Astrocyte (in vitro differentiated cells and primary cell): ENCODE data around the gene SYT5. TPM values are rescaled to one million over a fixed set of nuclear protein-coding genes. Genes with fewer than 3 reads are reported as not detected.

Source experiments
- DNase-seq: peaks from one replicate; pipeline ENCODE4 v3.0.0-alpha.2; 2010; ENCODE audit warnings: low read depth
- FAIRE-seq: peaks from 2 replicates; lab custom pipeline; 2011; peaks lifted over from hg19 to GRCh38; lab: Jason Lieb, UNC
- H2AFZ ChIP-seq: 2 replicates; pipeline ENCODE4 v1.6.0; 2012; ENCODE audit warnings: low read depth, low read length, inconsistent platforms
- H3K27ac ChIP-seq: 2 replicates; pipeline ENCODE4 v1.5.1; 2011; ENCODE audit warnings: low read depth, low read length, inconsistent platforms
- H3K27me3 ChIP-seq: 2 replicates; pipeline ENCODE4 v1.6.0; 2011; ENCODE audit warnings: low read length, inconsistent platforms; ENCODE audit not compliant: insufficient read depth
- H3K36me3 ChIP-seq: 2 replicates; pipeline ENCODE4 v1.5.1; 2011; ENCODE audit warnings: low read length, inconsistent platforms; ENCODE audit not compliant: insufficient read depth
- H3K4me1 ChIP-seq: 2 replicates; pipeline ENCODE4 v1.5.1; 2011; ENCODE audit warnings: low read length, inconsistent platforms; ENCODE audit not compliant: insufficient read depth
- H3K4me2 ChIP-seq: 2 replicates; pipeline ENCODE4 v1.6.0; 2012; ENCODE audit warnings: low read length, inconsistent platforms
- H3K4me3 ChIP-seq: 2 replicates; pipeline ENCODE4 v1.5.1; 2011; ENCODE audit warnings: low read depth, mild to moderate bottlenecking, low read length, inconsistent platforms; ENCODE audit not compliant: insufficient read depth
- H3K79me2 ChIP-seq: 2 replicates; pipeline ENCODE4 v1.6.0; 2012; ENCODE audit warnings: mild to moderate bottlenecking, low read length, inconsistent platforms; ENCODE audit not compliant: insufficient read depth
- H3K9ac ChIP-seq: 2 replicates; pipeline ENCODE4 v1.6.0; 2012; ENCODE audit warnings: mild to moderate bottlenecking, low read length, inconsistent platforms
- H3K9me3 ChIP-seq: 2 replicates; pipeline ENCODE4 v1.5.1; 2012; ENCODE audit warnings: low read depth, mild to moderate bottlenecking, low read length, inconsistent platforms; ENCODE audit not compliant: insufficient read depth
- H4K20me1 ChIP-seq: 2 replicates; pipeline ENCODE4 v1.6.0; 2012; ENCODE audit warnings: low read length, inconsistent platforms; ENCODE audit not compliant: insufficient read depth
- H3K27ac Mint-ChIP-seq: one replicate; pipeline ENCODE4 v1.8.0; 2021; ENCODE audit warnings: mild to moderate bottlenecking, mixed read lengths; ENCODE audit not compliant: unreplicated experiment
- H3K27me3 Mint-ChIP-seq: one replicate; pipeline ENCODE4 v1.8.0; 2021; ENCODE audit warnings: low read depth, mixed read lengths; ENCODE audit not compliant: unreplicated experiment
- H3K36me3 Mint-ChIP-seq: one replicate; pipeline ENCODE4 v1.8.0; 2021; ENCODE audit warnings: low read depth, mixed read lengths; ENCODE audit not compliant: unreplicated experiment
- H3K4me1 Mint-ChIP-seq: one replicate; pipeline ENCODE4 v1.8.0; 2021; ENCODE audit warnings: low read depth, mixed read lengths; ENCODE audit not compliant: unreplicated experiment
- H3K4me3 Mint-ChIP-seq: one replicate; pipeline ENCODE4 v1.8.0; 2021; ENCODE audit warnings: mild to moderate bottlenecking, moderate library complexity, mixed read lengths; ENCODE audit not compliant: unreplicated experiment
- H3K9me3 Mint-ChIP-seq: one replicate; pipeline ENCODE4 v1.8.0; 2021; ENCODE audit warnings: mild to moderate bottlenecking, mixed read lengths; ENCODE audit not compliant: unreplicated experiment
- CTCF ChIP-seq: IDR thresholded peaks from 2 replicates; pipeline ENCODE4 v1.5.1; 2011; ENCODE audit warnings: low read depth, mild to moderate bottlenecking, inconsistent platforms, low read length, moderate library complexity; ENCODE audit not compliant: insufficient read depth
- EZH2 ChIP-seq: IDR thresholded peaks from 2 replicates; pipeline ENCODE4 v1.6.1; 2012; ENCODE audit warnings: mild to moderate bottlenecking, low read length, inconsistent platforms; ENCODE audit not compliant: insufficient read depth
- total RNA-seq: library from RNA; stranded (reverse); gene quantifications from 2 replicates; pipeline ENCODE4 v1.2.1, GENCODE V29; 2021

The SYT5 gene
- total RNA-seq, 1 donor from 2014 or later = 1.1 TPM

GRCh38 chr19:55160128-55160985 lies 19.7 kb downstream of the SYT5 start:
- H3K79me2 ChIP-seq = no peaks in the 10 kb centered on the region
- H3K27ac Mint-ChIP-seq = no peak overlapping the region
- H4K20me1 ChIP-seq = no peaks in the 10 kb centered on the region
- no peaks in the 10 kb centered on the region for H3K36me3 Mint-ChIP-seq
- H3K9me3 Mint-ChIP-seq = no peaks in the 10 kb centered on the region
- peaks cover 30% of the 10 kb centered on the region for H3K27me3 Mint-ChIP-seq
- H3K27ac ChIP-seq = no peak overlapping the region
- peaks cover 6% of the 10 kb centered on the region for H3K4me1 ChIP-seq
- no peak overlapping the region for H3K9ac ChIP-seq
- peak; percentile 56 for TF ChIP-seq CTCF
- no peak for TF ChIP-seq EZH2
- H3K27me3 ChIP-seq = peaks cover 16% of the 10 kb centered on the region
- no peak overlapping the region for H3K4me3 ChIP-seq
- FAIRE-seq (no peak), DNase-seq (peak; percentile 29)
- no peaks in the 10 kb centered on the region for H3K36me3 ChIP-seq
- H3K4me1 Mint-ChIP-seq = peaks cover 3% of the 10 kb centered on the region
- H3K4me3 Mint-ChIP-seq = peak overlapping the region; percentile 45
- no peak overlapping the region for H2AFZ ChIP-seq
- no peak overlapping the region for H3K4me2 ChIP-seq
- no peaks in the 10 kb centered on the region for H3K9me3 ChIP-seq

- Mint-ChIP-seq H3K36me3 (no peaks in the 10 kb centered on the region), H3K4me1 (peaks cover 3% of the 10 kb centered on the region), H3K4me3 (no peak overlapping the region), H3K9me3 (no peaks in the 10 kb centered on the region), H3K27ac (peak overlapping the region; percentile 53), H3K27me3 (peaks cover 35% of the 10 kb centered on the region)
- Histone ChIP-seq H3K4me3 (no peak overlapping the region), H2AFZ (no peak overlapping the region), H3K27ac (no peak overlapping the region), H3K9me3 (no peaks in the 10 kb centered on the region), H4K20me1 (no peaks in the 10 kb centered on the region), H3K27me3 (peaks cover 16% of the 10 kb centered on the region), H3K36me3 (no peaks in the 10 kb centered on the region), H3K9ac (no peak overlapping the region), H3K4me1 (peaks cover 6% of the 10 kb centered on the region), H3K4me2 (no peak overlapping the region), H3K79me2 (no peaks in the 10 kb centered on the region)
- FAIRE-seq = no peak
- no peak for DNase-seq
- no peak for TF ChIP-seq CTCF
- TF ChIP-seq EZH2 = no peak
Measured at GRCh38 chr19:55158848-55159749, 21.0 kb downstream of the SYT5 start.
